Measurements from ENCODE around the gene POP4. TPM values are rescaled to one million over a fixed set of nuclear protein-coding genes. Genes with fewer than 3 reads are reported as not detected.

Gene POP4, protein sequence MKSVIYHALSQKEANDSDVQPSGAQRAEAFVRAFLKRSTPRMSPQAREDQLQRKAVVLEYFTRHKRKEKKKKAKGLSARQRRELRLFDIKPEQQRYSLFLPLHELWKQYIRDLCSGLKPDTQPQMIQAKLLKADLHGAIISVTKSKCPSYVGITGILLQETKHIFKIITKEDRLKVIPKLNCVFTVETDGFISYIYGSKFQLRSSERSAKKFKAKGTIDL
- total RNA-seq (2022; extraction: Qiagen RNA extraction): 181 to 245 TPM (median 195 TPM) in 5 replicates

GRCh38 chr19:29605653-29606419, at the start of gene POP4:
POP4 (plus strand) TSS chr19:29606283; CDS start chr19:29606319, 36 bp downstream.

DNA sequence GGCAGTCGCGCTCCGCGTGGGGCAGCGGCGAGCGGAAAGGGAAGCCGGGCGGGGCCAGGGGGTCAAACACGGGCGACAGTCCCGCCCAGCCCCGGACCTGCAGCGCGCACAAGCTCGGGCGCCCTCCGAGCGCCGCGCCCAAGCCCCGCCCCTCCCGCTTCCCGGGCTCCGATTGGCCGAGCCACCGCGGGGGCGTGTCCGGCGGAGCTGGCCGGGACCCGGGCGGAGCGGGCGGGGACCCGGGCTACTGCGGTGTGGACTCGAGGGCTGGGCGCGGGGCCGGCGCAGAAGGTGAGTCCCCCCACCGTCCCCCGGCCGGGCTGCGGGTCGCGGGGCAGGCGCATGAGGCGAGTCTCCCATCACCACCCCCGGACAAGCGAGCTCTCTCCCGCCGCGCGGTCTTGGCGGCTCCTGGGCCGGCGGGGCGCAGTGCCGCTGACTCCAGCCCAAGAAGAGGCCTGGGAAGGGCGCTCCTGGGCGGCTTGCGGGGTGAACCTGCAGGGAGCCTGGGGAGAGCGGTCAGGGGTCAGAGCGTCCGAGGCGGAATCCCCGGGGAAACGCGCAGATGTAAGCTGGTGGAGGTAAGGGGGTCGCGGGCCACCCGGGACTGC, 59.2 kb downstream of the POP4 start, which contains the start of gene PLEKHF1:
Gene PLEKHF1 (plus strand): TSS at position 247 of the 611 bp plus-strand sequence. CDS start 8,379 bp downstream, outside the sequence.

Other genes with a start within 250 kb of the POP4 start
- gene VSTM2B, start 80.3 kb upstream of the POP4 start, total RNA-seq (2022; extraction: Qiagen RNA extraction): 0.07 to 0.09 TPM in 2 of 5 replicates, not detected in the others
- gene PLEKHF1, start 59.2 kb downstream of the POP4 start, total RNA-seq (2022; extraction: Qiagen RNA extraction): 7.0 to 11.4 TPM (median 10.5 TPM) in 5 replicates
- gene C19orf12, start 109.0 kb downstream of the POP4 start, total RNA-seq (2022; extraction: Qiagen RNA extraction): 42.5 to 51.4 TPM (median 48.6 TPM) in 5 replicates
- gene CCNE1, start 205.7 kb downstream of the POP4 start, total RNA-seq (2022; extraction: Qiagen RNA extraction): 22.9 to 26.6 TPM (median 25.2 TPM) in 5 replicates

Data from A549 treated with CORT108297 at 1 μM for 4 hours (cell line).